GM19351 (cell line): ENCODE measurements around the gene DGKG.

Experiments
- ATAC-seq: cut with Tn5 transposase; IDR thresholded peaks from one replicate; pipeline ENCODE4 v1.9.1; 2021; ENCODE audit warnings: mild to moderate bottlenecking, moderate library complexity; ENCODE audit not compliant: unreplicated experiment

Gene DGKG

DNA sequence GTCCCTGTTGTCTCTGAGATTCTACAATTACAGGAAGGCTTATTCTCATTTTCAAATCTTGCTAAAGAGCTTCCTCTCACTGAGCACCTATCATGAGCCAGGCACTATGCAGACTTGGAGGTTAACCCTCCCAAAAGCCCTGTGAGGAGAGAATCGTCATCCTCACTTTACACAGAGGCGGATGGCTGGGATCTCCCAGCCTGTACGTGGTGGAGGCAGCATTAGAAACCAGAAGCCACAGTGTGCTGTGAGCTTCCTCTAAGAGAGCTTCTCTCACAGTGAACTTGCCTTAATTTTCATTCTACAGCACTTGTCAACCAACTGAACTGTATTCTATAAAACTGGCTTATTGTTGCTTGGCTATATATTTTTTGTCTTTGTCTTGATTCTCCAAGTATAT is 6.1 kb upstream of the DGKG start:
- ATAC-seq: no peak

DNA sequence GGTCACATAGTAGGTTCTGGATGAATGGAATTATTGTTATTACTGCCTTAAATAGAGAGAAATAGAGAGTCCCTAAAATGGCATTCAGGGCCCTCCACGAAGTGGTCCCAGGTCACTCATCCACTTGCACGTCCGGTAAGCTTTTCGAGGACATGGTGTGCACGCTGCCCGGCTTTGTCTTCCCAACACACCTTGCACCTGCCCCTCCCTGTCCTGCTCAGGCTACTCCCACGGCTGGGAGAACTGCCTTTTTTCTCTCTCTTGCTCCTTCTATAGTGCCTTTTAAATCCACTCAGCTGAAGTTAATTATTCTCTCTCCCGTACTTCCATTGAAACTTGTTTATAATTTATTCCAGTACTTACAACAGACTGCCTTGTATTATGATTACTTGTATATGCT is 5.6 kb upstream of the DGKG start:
- no peak for ATAC-seq

- ATAC-seq: no peak
These were observed 4.2 kb upstream of the DGKG start for GRCh38 chr3:186366206-186366605.

GRCh38 chr3:186365202-186365974 is 3.4 kb upstream of the DGKG start:
- ATAC-seq: no peak

GRCh38 chr3:186362988-186363387 is 954 bp upstream of the DGKG start:
- no peak for ATAC-seq

DNA sequence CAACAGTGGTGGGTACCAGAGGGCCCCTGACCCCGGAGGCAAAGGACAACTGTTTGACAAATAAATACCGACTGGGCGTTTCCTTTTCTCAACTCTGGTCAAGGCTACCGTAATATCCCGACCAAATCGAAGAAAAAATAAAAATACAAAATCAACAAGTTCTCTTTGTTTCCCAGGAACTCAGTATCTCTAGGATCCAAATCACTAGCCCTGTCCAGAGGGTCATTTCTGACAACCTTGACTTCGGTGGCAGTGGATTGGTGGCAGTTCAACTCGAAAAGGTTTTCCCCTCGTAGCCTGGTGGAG is 456 bp upstream of the DGKG start:
- ATAC-seq: no peak

GRCh38 chr3:186361246-186361761 is 730 bp downstream of the DGKG start:
- peak; percentile 16 for ATAC-seq

DNA sequence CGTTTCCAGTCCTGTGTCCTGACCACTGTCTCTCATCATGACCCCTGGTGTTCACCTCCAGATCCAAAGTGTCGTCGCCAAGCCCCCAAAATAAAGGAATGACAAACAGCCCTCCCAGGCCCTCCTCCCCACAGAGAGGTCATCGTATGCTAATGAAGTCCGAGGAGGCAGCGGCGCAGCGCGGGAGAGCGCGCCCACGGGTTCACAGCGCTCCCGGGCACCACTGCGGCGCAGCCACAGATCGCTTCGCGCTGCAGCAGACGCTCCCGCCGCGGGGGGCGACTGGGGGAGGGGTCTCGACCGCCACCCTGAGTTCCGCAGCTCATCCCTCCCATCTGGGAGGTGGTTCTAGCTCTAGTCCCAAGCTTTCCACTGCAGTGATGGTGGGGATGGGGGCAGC is 1.3 kb downstream of the DGKG start:
- no peak for ATAC-seq

DNA sequence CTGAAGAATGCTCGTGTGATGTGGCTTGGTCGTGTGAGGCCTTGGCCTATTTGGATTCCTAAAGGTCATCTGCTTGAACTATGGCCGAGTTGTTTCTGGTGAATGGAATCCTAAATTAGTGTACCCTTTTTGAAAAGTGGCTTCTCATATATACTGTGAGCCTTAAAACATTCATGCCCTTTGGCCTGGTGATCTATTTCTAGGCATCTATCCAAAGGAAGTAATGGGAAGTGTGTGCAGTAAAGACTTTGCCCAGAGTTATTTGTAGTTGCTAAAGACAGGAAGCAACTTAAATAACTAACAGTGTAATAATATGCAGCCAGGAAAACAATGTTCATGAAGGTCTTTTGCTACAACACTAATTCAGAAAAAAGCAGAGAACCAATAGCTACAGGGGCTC is 3.0 kb downstream of the DGKG start:
- ATAC-seq: no peak

GRCh38 chr3:186356152-186356551 is 5.9 kb downstream of the DGKG start:
- ATAC-seq: no peak

- ATAC-seq: no peak
These were observed 7.9 kb downstream of the DGKG start for GRCh38 chr3:186354100-186354499.

GRCh38 chr3:186352369-186352768 is 9.7 kb downstream of the DGKG start:
- no peak for ATAC-seq

DNA sequence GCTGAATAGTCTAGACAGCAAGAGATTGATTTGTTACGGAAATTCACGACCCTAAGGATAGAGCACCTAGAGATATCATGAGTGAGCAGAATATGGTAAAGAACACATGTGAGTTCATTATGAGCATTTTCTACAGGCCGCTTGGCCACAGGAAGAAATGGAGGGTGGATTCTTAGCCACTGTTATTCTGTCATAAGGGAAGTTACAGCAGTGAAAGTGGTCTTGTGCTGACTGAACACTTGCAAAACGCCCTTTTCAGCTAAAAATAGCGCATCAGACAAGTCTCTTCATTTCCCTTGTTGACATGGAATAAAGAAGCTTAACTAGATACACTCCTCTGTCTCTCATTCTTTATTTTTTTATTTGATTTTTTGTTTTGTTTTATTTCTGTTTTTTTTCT is 19.8 kb downstream of the DGKG start:
- ATAC-seq: peak; percentile 73

- no peak for ATAC-seq
These were observed 21.8 kb downstream of the DGKG start for GRCh38 chr3:186340204-186340603.

DNA sequence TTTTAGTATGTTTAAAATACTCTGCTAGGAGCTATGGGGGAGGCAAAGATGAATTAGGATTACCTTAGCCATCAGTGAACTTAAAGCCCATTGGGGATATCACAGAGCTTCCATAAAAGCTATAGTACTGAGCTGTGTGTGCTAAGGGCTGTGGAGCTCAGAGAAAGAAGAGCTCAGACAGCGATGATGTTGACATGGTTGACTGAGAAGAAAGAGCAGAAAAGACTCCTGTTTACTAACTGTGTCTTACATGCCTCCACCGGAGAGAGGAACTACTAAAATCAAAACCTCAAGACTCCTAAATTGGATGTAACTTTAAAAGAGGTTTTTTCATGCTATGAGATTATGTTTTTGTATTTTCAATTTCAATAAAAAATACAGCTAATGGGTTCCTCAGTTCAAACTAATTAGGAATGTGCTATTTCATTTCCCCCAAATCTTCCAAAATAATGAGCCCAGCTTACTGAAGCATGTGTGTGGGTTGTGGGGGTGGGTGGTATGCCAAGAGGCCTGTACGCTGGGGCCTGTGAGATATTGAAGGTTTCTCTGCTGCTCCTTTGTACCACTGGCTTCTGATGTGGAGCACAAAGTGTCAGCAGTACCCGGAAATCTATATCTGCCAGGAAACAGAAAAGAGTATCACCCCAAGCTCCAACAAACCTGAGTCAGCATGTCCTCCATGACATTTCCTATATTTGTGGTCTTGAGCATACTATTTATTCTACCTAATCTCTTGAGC is 22.7 kb downstream of the DGKG start:
- peak; percentile 51 for ATAC-seq

DNA sequence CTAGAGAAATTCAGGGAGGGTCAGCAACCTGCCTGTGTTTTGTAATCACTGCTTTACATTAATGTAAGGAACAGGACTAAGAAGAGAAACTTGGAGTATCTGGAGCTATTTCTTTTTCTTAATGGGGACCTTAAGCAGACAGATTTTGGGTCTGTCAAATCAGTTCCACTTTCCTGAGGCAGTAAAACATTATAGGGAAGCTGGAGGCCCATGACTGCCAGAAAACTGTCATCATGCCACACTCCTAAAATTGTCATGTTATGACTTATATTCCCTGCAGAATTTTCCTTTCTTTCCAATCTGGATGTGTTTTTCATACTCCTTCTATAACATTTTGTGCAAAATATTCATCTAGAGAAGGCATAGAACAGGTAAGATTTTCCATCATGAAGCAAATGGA is 28.8 kb downstream of the DGKG start:
- no peak for ATAC-seq

DNA sequence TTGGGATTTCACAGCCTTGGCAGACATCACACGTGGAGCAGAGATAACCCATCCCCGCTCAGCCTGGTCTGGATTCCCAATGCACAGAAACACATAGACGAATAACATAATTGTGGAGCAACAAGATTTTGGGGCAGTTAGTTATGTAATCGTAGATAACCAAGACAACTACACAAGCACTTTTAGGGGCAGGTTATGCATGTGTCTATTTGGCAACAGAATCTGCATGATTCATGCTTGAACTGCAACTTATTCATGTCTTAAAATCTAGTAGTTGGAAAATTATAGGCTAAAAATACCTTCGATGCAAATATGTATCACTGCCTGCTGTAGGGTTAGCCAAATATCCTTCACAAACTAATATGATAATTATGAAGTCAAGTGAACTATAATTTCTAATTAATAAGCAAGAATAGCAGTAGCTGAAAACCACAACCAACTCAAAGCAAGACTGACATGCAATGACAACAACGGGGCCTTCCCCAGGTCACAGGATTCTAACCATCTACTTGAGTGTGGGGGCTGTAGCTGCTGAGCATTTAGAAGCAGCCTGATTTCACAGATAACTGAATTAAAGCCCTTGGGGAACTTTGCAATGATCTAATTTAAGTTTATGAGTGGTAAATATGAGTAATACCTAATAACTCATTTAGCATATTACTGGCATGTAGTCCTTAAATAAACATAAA is 31.1 kb downstream of the DGKG start:
- peak; percentile 69 for ATAC-seq

- no peak for ATAC-seq
These were observed 32.4 kb downstream of the DGKG start for GRCh38 chr3:186329589-186329988.

DNA sequence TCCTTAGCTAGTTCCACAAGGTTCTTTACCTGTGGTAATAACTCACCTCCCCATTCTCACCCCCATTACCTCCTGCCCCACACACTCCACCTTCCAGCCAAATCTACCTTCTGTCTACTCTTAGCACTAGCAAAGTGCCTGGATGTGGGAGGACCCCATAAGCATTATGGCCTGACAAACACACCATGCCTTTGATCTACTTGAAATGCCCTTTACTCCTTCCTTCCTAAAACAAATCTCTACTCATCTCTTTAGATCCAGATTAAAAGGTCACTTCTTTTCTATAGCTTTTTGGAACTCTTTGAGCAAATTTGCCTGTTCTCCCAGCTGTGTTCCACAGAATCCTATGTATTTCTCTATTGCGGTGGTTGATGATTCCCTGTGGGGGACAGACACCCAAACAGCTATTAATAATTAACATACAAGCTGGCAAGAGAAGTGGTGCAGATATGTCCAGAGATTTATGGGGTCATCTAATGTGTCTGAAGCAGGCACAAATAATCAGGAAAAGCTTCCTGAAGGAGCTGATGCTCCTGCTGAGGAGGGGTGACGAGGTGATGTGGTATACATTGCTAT is 34.0 kb downstream of the DGKG start:
- ATAC-seq: no peak

DNA sequence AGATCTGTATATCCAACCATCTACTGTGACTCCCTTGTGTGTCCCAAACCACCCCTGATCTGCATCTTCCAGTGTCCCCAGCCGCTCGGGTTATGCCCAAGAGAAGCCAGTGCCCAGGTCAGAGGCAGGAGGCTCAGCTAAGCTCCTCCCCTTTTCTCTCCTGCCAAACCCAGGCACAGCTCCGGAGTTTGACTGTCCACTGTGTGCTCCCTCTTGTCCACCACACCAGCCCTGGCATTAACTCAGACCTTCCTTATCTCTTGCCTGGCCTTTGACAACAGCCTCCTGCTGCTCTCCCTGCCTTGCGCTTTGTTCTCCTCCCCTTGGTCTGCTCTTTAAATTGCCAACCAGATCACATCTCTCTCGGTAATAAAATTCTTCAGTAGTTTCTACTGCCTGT is 39.3 kb downstream of the DGKG start:
- no peak for ATAC-seq

DNA sequence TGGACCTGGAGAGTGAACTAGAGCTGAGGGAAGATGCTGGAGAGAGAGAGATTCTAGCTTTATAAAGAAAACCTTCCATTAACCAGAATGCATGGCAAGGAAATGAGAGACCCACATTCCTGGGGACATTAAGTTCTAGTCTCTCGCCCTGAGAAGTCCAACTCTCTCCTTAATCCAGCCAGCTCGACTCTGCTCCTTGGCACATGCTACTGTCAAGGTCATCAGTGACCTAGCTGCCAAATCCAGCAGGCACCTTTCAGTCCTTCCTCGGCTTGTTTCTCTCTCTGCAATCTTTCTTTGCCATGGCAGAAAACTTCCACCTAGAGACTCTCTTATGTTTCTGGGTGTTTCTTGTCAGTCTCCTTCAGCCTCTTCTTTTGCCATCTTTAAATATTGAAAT is 40.3 kb downstream of the DGKG start:
- no peak for ATAC-seq
